ENCODE results near the gene SPACA4.

- TF ChIP-seq POLR2A (IDR thresholded peaks at IDR 0.05; ENCODE audit: low read depth, low read length) (no peak; the same call in 1 of the 2 replicates), POLR2AphosphoS5 (IDR thresholded peaks at IDR 0.05; ENCODE audit: low read depth, low read length) (no peak), TAF1 (IDR thresholded peaks at IDR 0.05; ENCODE audit: borderline replicate concordance, low read depth, low read length) (no peak)
These were observed 23.9 kb downstream of the SPACA4 start for GRCh38 chr19:48630296-48631063.

All from GM12892 (cell line).